Sigmoid colon (tissue), 7 donors: ENCODE measurements around the gene COMP. TPM values are rescaled to one million over a fixed set of nuclear protein-coding genes. Genes with fewer than 3 reads are reported as not detected.

Experiments used
- DNase-seq: peaks from one replicate; pipeline ENCODE4 v3.0.0-alpha.2; 2019
- H3K27ac ChIP-seq, 4 donors: fragments of 200-600 bp; sonication (generic); one replicate each; pipeline ENCODE4 v1.5.1; 2016 to 2019; ENCODE audit warnings: mild to moderate bottlenecking in 1 of 4
- H3K27me3 ChIP-seq, 3 donors: fragments of 200-600 bp; sonication (generic); one replicate each; pipeline ENCODE4 v1.5.1; 2019; ENCODE audit warnings: mild to moderate bottlenecking in 1 of 3
- H3K36me3 ChIP-seq, 4 donors: fragments of 200-600 bp; sonication (generic); one replicate each; pipeline ENCODE4 v1.5.1; 2016 to 2019
- H3K4me1 ChIP-seq, 4 donors: fragments of 200-600 bp; sonication (generic); one replicate each; pipeline ENCODE4 v1.5.1; 2017 to 2019
- H3K4me3 ChIP-seq, 4 donors: fragments of 200-600 bp; sonication (generic); one replicate each; pipeline ENCODE4 v1.5.1; 2017 to 2019; ENCODE audit warnings: mild to moderate bottlenecking in 2 of 4, moderate library complexity in 1 of 4
- H3K9me3 ChIP-seq, 4 donors: fragments of 200-600 bp in 3 of 4; sonication (generic) in 3 of 4; one replicate each; pipeline versions ENCODE4 v1.5.1 to v1.6.1; 2013 to 2019
- CTCF ChIP-seq, 4 experiments: fragments of 450-650 bp in 3 of 4; fragments of 200-600 bp in 1 of 4; IDR thresholded peaks; one replicate each; pipeline ENCODE4 v1.5.1; 2016 to 2019; ENCODE audit warnings: antibody characterized with exemption in 4 of 4, mild to moderate bottlenecking in 3 of 4, moderate library complexity in 2 of 4
- EP300 ChIP-seq, 4 donors: sonication (generic); formaldehyde crosslinking; IDR thresholded peaks; one replicate each; pipeline ENCODE4 v1.6.1; 2017; ENCODE audit warnings: antibody characterized with exemption in 4 of 4
- POLR2A ChIP-seq, 2 donors: fragments of 450-650 bp; IDR thresholded peaks; one replicate each; pipeline ENCODE4 v1.6.1; 2016; ENCODE audit warnings: antibody characterized with exemption in 2 of 2, mild to moderate bottlenecking in 2 of 2, moderate library complexity in 2 of 2
- POLR2AphosphoS5 ChIP-seq, 4 donors: sonication (generic); formaldehyde crosslinking; IDR thresholded peaks; one replicate each; pipeline ENCODE4 v1.6.1; 2017; ENCODE audit warnings: antibody characterized with exemption in 4 of 4
- WGBS, 2 donors: extraction: QIAGEN DNeasy Blood & Tissue Kit; methylation state at CpG; one replicate each; pipeline ENCODE4 v1.1.7; 2013; 5-methylcytosine and 5-hydroxymethylcytosine counted together
- intact Hi-C: fragments of 100-400 bp; cut with DNase I; formaldehyde crosslinking; loops from one replicate; pipeline ENCODE4 v1.15.1; 2023
- polyA plus RNA-seq, 3 donors: library from polyadenylated mRNA; stranded (reverse); fragments of 200-250 nt; gene quantifications; one replicate each; pipeline ENCODE4 v1.2.3, GENCODE V29; 2013
- total RNA-seq, 4 donors: library from RNA; depleted of rRNA; stranded (reverse); fragments of >200 nt; gene quantifications; one replicate each; pipeline ENCODE4 v1.1.0, GENCODE V29; 2016
- donor health status: healthy with polysubstance abuse.
- donor health status: Bipolar disorder and iron deficiency.
- donor health status: healthy.

COMP gene
- total and polyA plus RNA-seq, 7 donors = 0.22 to 6.9 (median 0.66) TPM; not detected in 2

DNA sequence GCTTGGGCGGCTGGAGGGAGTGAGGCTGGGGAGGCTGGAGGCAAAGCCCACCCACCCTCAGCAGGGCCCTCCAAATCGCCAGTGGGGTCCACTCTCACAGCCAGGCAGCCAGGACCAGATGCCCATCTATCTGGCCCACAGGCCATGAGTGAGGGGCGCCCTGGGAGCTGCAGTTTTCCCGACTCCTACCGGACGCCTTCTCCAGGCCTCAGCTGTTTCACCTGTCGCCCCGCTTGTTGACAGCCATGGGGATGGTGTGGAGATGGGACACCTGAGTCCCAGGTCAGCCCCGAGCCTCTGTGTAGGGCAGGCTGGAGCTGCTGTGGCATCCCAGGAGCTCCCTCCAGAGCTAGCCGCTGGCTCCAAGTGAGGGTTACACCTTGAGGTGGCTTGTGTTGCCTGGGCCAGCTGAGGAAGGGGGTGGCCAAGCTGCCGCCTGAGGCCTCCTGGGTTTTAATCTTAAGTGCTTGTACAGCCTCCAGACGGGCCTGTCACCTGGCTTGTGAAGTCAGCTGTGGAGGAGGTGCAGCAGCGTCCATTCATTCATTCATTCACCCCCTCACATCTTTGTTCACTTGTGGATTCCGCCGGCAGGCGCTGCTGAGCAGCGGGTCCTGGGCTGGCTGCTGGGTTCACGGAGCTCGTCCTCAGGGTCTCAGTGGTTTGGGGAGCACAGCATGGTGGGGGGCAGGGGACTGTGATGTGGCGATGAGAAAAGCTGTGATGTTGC, 52.0 kb downstream of the COMP start:
- no peaks in the 10 kb centered on the region for H3K27me3 ChIP-seq
- no peaks in the 10 kb centered on the region for H3K36me3 ChIP-seq
- H3K9me3 ChIP-seq = no peaks in the 10 kb centered on the region
- H3K4me1 ChIP-seq = peaks cover 0 to 36% (median 22%) of the 10 kb centered on the region in 4 donors
- DNase-seq = no peak
- H3K27ac ChIP-seq = no peak overlapping the region
- intact Hi-C loops = no loop called here
- TF ChIP-seq EP300 (IDR thresholded peaks at IDR 0.05) = no peak
- no peak for TF ChIP-seq POLR2A (IDR thresholded peaks at IDR 0.05)
- TF ChIP-seq CTCF (IDR thresholded peaks at IDR 0.05) = no peak
- no peak for TF ChIP-seq POLR2AphosphoS5 (IDR thresholded peaks at IDR 0.05)
- H3K4me3 ChIP-seq = no peak overlapping the region
- 95 to 96% methylated on average over 20 of the region's 20 CpGs for WGBS, 2 donors

GRCh38 chr19:18737954-18738351, 53.2 kb downstream of the COMP start:
- 64 to 78% methylated on average over 1 of the region's 1 CpG for WGBS, 2 donors
- Histone ChIP-seq H3K27me3 (no peaks in the 10 kb centered on the region), H3K36me3 (no peaks in the 10 kb centered on the region), H3K4me3 (no peak overlapping the region), H3K4me1 (peaks cover 0 to 40% (median 26%) of the 10 kb centered on the region in 4 donors), H3K27ac (no peak overlapping the region), H3K9me3 (no peaks in the 10 kb centered on the region)
- intact Hi-C loops = no loop called here
- TF ChIP-seq CTCF (IDR thresholded peaks at IDR 0.05) (no peak), POLR2A (IDR thresholded peaks at IDR 0.05) (no peak), EP300 (IDR thresholded peaks at IDR 0.05) (no peak), POLR2AphosphoS5 (IDR thresholded peaks at IDR 0.05) (no peak)
- DNase-seq = no peak

GRCh38 chr19:18737337-18737953, 53.7 kb downstream of the COMP start:
- intact Hi-C loops = no loop called here

GRCh38 chr19:18736415-18737336, 54.4 kb downstream of the COMP start:
- H3K36me3 ChIP-seq = no peaks in the 10 kb centered on the region
- H3K4me1 ChIP-seq = peaks cover 0 to 42% (median 27%) of the 10 kb centered on the region in 4 donors
- no peak for DNase-seq
- TF ChIP-seq CTCF (IDR thresholded peaks at IDR 0.05) (no peak), POLR2AphosphoS5 (IDR thresholded peaks at IDR 0.05) (no peak), POLR2A (IDR thresholded peaks at IDR 0.05) (no peak), EP300 (IDR thresholded peaks at IDR 0.05) (no peak)
- no peaks in the 10 kb centered on the region for H3K27me3 ChIP-seq
- no peaks in the 10 kb centered on the region for H3K9me3 ChIP-seq
- WGBS, 2 donors = 62 to 86% methylated on average over 27 of the region's 27 CpGs
- intact Hi-C loops = no loop called here
- H3K27ac ChIP-seq = no peak overlapping the region
- H3K4me3 ChIP-seq = no peak overlapping the region

More at GRCh38 chr19:18737337-18737953, 53.7 kb downstream of the COMP start:
- TF ChIP-seq POLR2AphosphoS5 (IDR thresholded peaks at IDR 0.05) (no peak), POLR2A (IDR thresholded peaks at IDR 0.05) (no peak), CTCF (IDR thresholded peaks at IDR 0.05) (no peak), EP300 (IDR thresholded peaks at IDR 0.05) (no peak)
- no peak overlapping the region for H3K4me3 ChIP-seq
- 72 to 78% methylated on average over 10 of the region's 10 CpGs for WGBS, 2 donors
- H3K9me3 ChIP-seq = no peaks in the 10 kb centered on the region
- peaks cover 0 to 40% (median 26%) of the 10 kb centered on the region in 4 donors for H3K4me1 ChIP-seq
- DNase-seq = no peak
- no peak overlapping the region for H3K27ac ChIP-seq
- no peaks in the 10 kb centered on the region for H3K36me3 ChIP-seq
- H3K27me3 ChIP-seq = no peaks in the 10 kb centered on the region
